Caco-2 (cell line): ENCODE measurements around the gene FAM120B. TPM values are rescaled to one million over a fixed set of nuclear protein-coding genes. Genes with fewer than 3 reads are reported as not detected.

Experiments used
- BruUV-seq: library from RNA; stranded (reverse); fragments of 400-500 nt; replicated peaks from 2 replicates; lab custom pipeline; 2021; lab: Mats Ljungman, UMichigan
- CTCF ChIA-PET: fragments of 300-600 bp; sonication (Branson Sonifier 250); formaldehyde crosslinking; loops from one replicate; lab custom pipeline; 2022; ENCODE audit warnings: antibody characterized with exemption; lab: Charles Lee
- POLR2A ChIA-PET: fragments of 300-600 bp; sonication (Branson Sonifier 250); formaldehyde crosslinking; loops from one replicate; lab custom pipeline; 2022; ENCODE audit warnings: antibody characterized with exemption; lab: Charles Lee
- DNase-seq, 2 experiments: peaks; one replicate each; pipeline versions ENCODE4 v3.0.0 to v3.0.0-alpha.2; 2020 to 2022
- H3K27me3 ChIP-seq: replicated peaks from 2 replicates; pipeline ENCODE4 v1.6.0; 2011; ENCODE audit warnings: low read length; ENCODE audit not compliant: control insufficient read depth, insufficient read depth
- H3K36me3 ChIP-seq: 2 replicates; pipeline ENCODE4 v1.5.1; 2011; ENCODE audit warnings: low read length; ENCODE audit not compliant: control insufficient read depth, insufficient read depth
- H3K4me1 ChIP-seq: fragments of 250-450 bp; sonication (Bioruptor Pico); 2 replicates; pipeline ENCODE4 v1.5.1; 2020; ENCODE audit warnings: mild to moderate bottlenecking
- H3K4me3 ChIP-seq: 2 replicates; pipeline ENCODE4 v1.5.1; 2011; ENCODE audit warnings: low read depth, mild to moderate bottlenecking, control low read depth, low read length
- H3K9me3 ChIP-seq: fragments of 250-450 bp; sonication (Bioruptor Pico); 2 replicates; pipeline ENCODE4 v1.5.1; 2020; ENCODE audit warnings: mild to moderate bottlenecking, moderate library complexity
- H3K27ac Mint-ChIP-seq: one replicate; pipeline ENCODE4 v1.8.0; 2022; ENCODE audit warnings: mixed read lengths; ENCODE audit not compliant: unreplicated experiment
- H3K27me3 Mint-ChIP-seq: one replicate; pipeline ENCODE4 v1.8.0; 2022; ENCODE audit warnings: mixed read lengths; ENCODE audit not compliant: insufficient read depth, unreplicated experiment
- H3K36me3 Mint-ChIP-seq: one replicate; pipeline ENCODE4 v1.8.0; 2022; ENCODE audit warnings: mild to moderate bottlenecking, mixed read lengths; ENCODE audit not compliant: insufficient read depth, unreplicated experiment
- H3K4me1 Mint-ChIP-seq: one replicate; pipeline ENCODE4 v1.8.0; 2022; ENCODE audit warnings: low read depth, mixed read lengths; ENCODE audit not compliant: unreplicated experiment
- H3K4me3 Mint-ChIP-seq: one replicate; pipeline ENCODE4 v1.8.0; 2022; ENCODE audit warnings: mild to moderate bottlenecking, moderate library complexity, mixed read lengths; ENCODE audit not compliant: unreplicated experiment
- H3K9me3 Mint-ChIP-seq: one replicate; pipeline ENCODE4 v1.8.0; 2022; ENCODE audit warnings: mixed read lengths; ENCODE audit not compliant: unreplicated experiment
- CTCF ChIP-seq, 2 experiments: fragments of 200-600 bp in 1 of 2; IDR thresholded peaks; 1 replicate in 1 of 2; 2 replicates in 1 of 2; pipeline versions ENCODE4 v1.5.1 to v1.8.0; 2011 to 2022; ENCODE audit warnings: antibody characterized with exemption in 1 of 2, control low read depth in 1 of 2, inconsistent platforms in 1 of 2, low read depth in 1 of 2, low read length in 1 of 2, mild to moderate bottlenecking in 1 of 2, moderate library complexity in 1 of 2; ENCODE audit not compliant: insufficient read depth in 1 of 2, severe bottlenecking in 1 of 2, unreplicated experiment in 1 of 2
- intact Hi-C: fragments of 100-400 bp; cut with micrococcal nuclease; formaldehyde crosslinking; loops from one replicate; pipeline ENCODE4 v1.10.0; 2022; ENCODE audit not compliant: unreplicated experiment
- total RNA-seq: library from RNA; stranded (reverse); gene quantifications from 2 replicates; pipeline ENCODE4 v1.2.3, GENCODE V29; 2022

Gene FAM120B
- total RNA-seq, 1 experiment from 2014 or later, result 21.0 TPM

GRCh38 chr6:170283212-170284081, 23.1 kb upstream of the FAM120B start:
- Mint-ChIP-seq H3K9me3 (no peaks in the 10 kb centered on the region), H3K27me3 (no peaks in the 10 kb centered on the region), H3K4me1 (peaks cover 7% of the 10 kb centered on the region), H3K36me3 (peaks cover 6% of the 10 kb centered on the region), H3K4me3 (no peak overlapping the region), H3K27ac (no peak overlapping the region)
- Histone ChIP-seq H3K9me3 (no peaks in the 10 kb centered on the region), H3K4me1 (peaks cover 9% of the 10 kb centered on the region), H3K27me3 (no peaks in the 10 kb centered on the region), H3K4me3 (no peak overlapping the region), H3K36me3 (no peaks in the 10 kb centered on the region; the same call in 1 of the 2 replicates)
- intact Hi-C loops, result loop anchor here (5.0 kb wide), 1 partner anchor 561 kb away; the partner anchor contains the start of gene PHF10
- peak in 1 of 2 experiments; percentile 19 for DNase-seq
- no peak for TF ChIP-seq CTCF (IDR thresholded peaks at IDR 0.05; ENCODE audit: insufficient read depth in 1 of 2, low read depth in 1 of 2, low read length in 1 of 2, severe bottlenecking in 1 of 2, unreplicated experiment in 1 of 2)
- POLR2A ChIA-PET, result no interaction called here
- CTCF ChIA-PET, result no interaction called here
- no TSS peak for BruUV-seq

- intact Hi-C loops, result loop anchor here (5.0 kb wide), 1 partner anchor 562 kb away; the partner anchor contains the start of gene PHF10
- peaks cover 17% of the 10 kb centered on the region for H3K4me1 ChIP-seq
- H3K36me3 ChIP-seq, result no peaks in the 10 kb centered on the region; the same call in 1 of the 2 replicates
- Mint-ChIP-seq H3K4me3 (no peak overlapping the region), H3K27ac (no peak overlapping the region), H3K36me3 (peaks cover 6% of the 10 kb centered on the region), H3K4me1 (peaks cover 12% of the 10 kb centered on the region), H3K9me3 (no peaks in the 10 kb centered on the region), H3K27me3 (peaks cover 5% of the 10 kb centered on the region)
- ChIA-PET CTCF (no interaction called here), POLR2A (no interaction called here)
- no peaks in the 10 kb centered on the region for H3K27me3 ChIP-seq
- DNase-seq, result peak in 1 of 2 experiments; percentile 25
- H3K4me3 ChIP-seq, result no peak overlapping the region
- TF ChIP-seq CTCF (IDR thresholded peaks at IDR 0.05; ENCODE audit: insufficient read depth in 1 of 2, low read depth in 1 of 2, low read length in 1 of 2, severe bottlenecking in 1 of 2, unreplicated experiment in 1 of 2), result no peak
- BruUV-seq, result no TSS peak
- H3K9me3 ChIP-seq, result no peaks in the 10 kb centered on the region
These were observed 22.3 kb upstream of the FAM120B start for GRCh38 chr6:170284126-170284773.

- intact Hi-C loops, result loop anchor here (5.0 kb wide), 1 partner anchor 563 kb away; the partner anchor contains the start of gene PHF10
- no peaks in the 10 kb centered on the region; the same call in 1 of the 2 replicates for H3K36me3 ChIP-seq
- H3K4me1 Mint-ChIP-seq, result peaks cover 9% of the 10 kb centered on the region
- no peaks in the 10 kb centered on the region for H3K9me3 Mint-ChIP-seq
- no peaks in the 10 kb centered on the region for H3K9me3 ChIP-seq
- ChIA-PET POLR2A (no interaction called here), CTCF (no interaction called here)
- H3K4me1 ChIP-seq, result peaks cover 16% of the 10 kb centered on the region
- peaks cover 5% of the 10 kb centered on the region for H3K27me3 Mint-ChIP-seq
- DNase-seq, result peak in 1 of 2 experiments; percentile 9
- H3K4me3 Mint-ChIP-seq, result no peak overlapping the region
- no TSS peak for BruUV-seq
- H3K36me3 Mint-ChIP-seq, result peaks cover 8% of the 10 kb centered on the region
- no peak overlapping the region for H3K27ac Mint-ChIP-seq
- H3K27me3 ChIP-seq, result no peaks in the 10 kb centered on the region
- H3K4me3 ChIP-seq, result no peak overlapping the region
- no peak for TF ChIP-seq CTCF (IDR thresholded peaks at IDR 0.05; ENCODE audit: insufficient read depth in 1 of 2, low read depth in 1 of 2, low read length in 1 of 2, severe bottlenecking in 1 of 2, unreplicated experiment in 1 of 2)
These were observed 21.6 kb upstream of the FAM120B start for GRCh38 chr6:170284866-170285469.
